ENCODE measurements around the gene ARAP1. TPM values are rescaled to one million over a fixed set of nuclear protein-coding genes. Genes with fewer than 3 reads are reported as not detected.

Gene ARAP1
- total RNA-seq, 4 donors from 2014 or later: 90.3 to 146 (median 122) TPM

DNA sequence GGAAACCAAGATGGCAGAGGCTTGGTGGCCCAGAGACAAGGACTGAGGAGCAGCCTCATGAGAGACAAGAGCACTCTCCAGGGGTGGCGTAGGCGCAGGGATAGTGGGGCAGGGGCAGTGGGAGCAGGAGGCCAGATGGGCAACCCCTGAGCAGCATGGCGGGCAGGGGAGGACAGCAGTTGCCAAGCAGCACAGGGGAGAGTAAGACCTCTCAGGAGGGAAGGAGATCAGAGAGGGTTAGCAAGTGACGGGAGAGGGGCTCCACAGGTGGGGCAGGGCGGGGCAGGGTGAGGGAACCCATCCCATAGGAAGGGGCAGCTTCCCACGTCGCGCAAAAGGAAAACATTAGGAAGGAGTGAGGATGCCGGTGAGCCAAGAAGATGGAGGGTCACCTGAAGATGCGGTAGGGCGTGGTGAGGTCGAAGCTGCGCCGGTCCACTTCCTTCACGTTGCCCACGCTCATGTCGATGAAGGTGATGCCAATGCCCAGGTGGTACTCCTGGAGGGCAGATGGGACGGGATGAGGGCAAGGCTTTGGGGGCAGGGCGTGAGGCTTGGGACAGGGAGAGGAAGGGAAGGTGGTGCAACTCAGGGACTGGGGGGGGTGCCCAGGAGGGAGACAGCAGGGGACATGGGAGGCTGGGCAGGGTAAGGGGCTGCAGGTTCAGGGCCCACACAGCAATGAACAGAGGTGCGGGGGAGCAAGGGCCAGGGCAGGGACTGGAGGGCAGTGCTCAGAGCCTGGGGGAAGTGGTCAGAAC, 42.5 kb downstream of the ARAP1 start:
- no peaks in the 10 kb centered on the region for H3K27me3 ChIP-seq
- intact Hi-C loops (cut with DNase I): no loop called here
- no peak for DNase-seq
- peaks cover 6 to 23% of the 10 kb centered on the region in 2 donors for H3K4me1 ChIP-seq
- H3K36me3 ChIP-seq: peaks cover 45 to 48% of the 10 kb centered on the region in 2 donors
- TF ChIP-seq POLR2A (IDR thresholded peaks at IDR 0.05): no peak
- TF ChIP-seq, protein P1, sequence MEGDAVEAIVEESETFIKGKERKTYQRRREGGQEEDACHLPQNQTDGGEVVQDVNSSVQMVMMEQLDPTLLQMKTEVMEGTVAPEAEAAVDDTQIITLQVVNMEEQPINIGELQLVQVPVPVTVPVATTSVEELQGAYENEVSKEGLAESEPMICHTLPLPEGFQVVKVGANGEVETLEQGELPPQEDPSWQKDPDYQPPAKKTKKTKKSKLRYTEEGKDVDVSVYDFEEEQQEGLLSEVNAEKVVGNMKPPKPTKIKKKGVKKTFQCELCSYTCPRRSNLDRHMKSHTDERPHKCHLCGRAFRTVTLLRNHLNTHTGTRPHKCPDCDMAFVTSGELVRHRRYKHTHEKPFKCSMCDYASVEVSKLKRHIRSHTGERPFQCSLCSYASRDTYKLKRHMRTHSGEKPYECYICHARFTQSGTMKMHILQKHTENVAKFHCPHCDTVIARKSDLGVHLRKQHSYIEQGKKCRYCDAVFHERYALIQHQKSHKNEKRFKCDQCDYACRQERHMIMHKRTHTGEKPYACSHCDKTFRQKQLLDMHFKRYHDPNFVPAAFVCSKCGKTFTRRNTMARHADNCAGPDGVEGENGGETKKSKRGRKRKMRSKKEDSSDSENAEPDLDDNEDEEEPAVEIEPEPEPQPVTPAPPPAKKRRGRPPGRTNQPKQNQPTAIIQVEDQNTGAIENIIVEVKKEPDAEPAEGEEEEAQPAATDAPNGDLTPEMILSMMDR (IDR thresholded peaks at IDR 0.05): no peak
- H3K27ac ChIP-seq: no peak overlapping the region
- no peaks in the 10 kb centered on the region for H3K9me3 ChIP-seq
- H3K4me3 ChIP-seq (replicated peaks in 1 of 3): no peak overlapping the region
- WGBS, 2 donors: 94 to 96% methylated on average over 20 of the region's 20 CpGs

DNA sequence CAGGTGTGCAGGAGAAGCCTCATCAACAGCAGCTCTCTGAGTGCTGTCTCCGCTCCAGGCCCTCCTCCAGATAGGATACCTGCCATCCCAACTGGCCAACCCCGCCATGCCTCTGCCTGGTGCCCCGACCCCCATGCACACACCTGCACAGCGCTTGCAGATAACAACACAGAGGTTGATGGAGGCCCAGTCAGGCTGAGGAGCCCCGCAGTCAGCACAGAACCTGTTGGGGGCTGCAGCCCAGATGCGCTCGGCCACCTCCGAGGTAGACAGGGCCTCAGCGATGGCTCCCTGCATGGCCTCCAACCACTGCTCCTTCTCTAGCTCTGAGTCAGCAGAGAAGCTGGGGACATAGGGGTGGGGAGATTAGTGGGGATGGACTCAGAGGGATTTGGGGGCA, 45.2 kb downstream of the ARAP1 start:
- WGBS, 2 donors: 87 to 97% methylated on average over 4 to 9 of the region's 9 CpGs
- no peak overlapping the region for H3K4me3 ChIP-seq (replicated peaks in 1 of 3)
- peaks cover 17 to 44% of the 10 kb centered on the region in 2 donors for H3K4me1 ChIP-seq
- no peak for DNase-seq
- TF ChIP-seq, protein P1 (IDR thresholded peaks at IDR 0.05): no peak
- no peak for TF ChIP-seq POLR2A (IDR thresholded peaks at IDR 0.05)
- no peaks in the 10 kb centered on the region for H3K9me3 ChIP-seq
- H3K27me3 ChIP-seq: no peaks in the 10 kb centered on the region
- H3K36me3 ChIP-seq: peaks cover 54 to 55% of the 10 kb centered on the region in 2 donors
- intact Hi-C loops (cut with DNase I): no loop called here
- no peak overlapping the region for H3K27ac ChIP-seq

DNA sequence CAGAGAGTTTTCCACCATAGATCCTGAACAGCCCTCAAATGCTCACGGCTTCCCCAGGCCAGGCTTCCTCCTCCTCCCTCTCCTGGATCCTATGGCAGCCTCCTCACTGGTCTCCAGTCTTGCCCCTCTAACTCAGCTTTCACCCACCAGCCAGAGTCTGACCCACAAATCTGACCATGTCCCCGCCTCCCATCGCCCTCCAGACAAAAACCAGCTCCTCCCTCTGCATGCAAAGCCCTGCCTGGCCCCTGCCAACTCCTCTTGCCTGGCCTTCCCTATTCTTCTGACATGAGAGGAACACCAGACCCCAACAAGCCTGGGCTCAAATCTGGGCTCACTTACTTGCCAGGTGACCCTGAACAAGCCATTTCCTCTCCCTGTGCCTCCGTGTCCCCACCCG, 45.6 kb downstream of the ARAP1 start:
- TF ChIP-seq, protein P1 (IDR thresholded peaks at IDR 0.05): no peak
- H3K27ac ChIP-seq: no peak overlapping the region

DNA sequence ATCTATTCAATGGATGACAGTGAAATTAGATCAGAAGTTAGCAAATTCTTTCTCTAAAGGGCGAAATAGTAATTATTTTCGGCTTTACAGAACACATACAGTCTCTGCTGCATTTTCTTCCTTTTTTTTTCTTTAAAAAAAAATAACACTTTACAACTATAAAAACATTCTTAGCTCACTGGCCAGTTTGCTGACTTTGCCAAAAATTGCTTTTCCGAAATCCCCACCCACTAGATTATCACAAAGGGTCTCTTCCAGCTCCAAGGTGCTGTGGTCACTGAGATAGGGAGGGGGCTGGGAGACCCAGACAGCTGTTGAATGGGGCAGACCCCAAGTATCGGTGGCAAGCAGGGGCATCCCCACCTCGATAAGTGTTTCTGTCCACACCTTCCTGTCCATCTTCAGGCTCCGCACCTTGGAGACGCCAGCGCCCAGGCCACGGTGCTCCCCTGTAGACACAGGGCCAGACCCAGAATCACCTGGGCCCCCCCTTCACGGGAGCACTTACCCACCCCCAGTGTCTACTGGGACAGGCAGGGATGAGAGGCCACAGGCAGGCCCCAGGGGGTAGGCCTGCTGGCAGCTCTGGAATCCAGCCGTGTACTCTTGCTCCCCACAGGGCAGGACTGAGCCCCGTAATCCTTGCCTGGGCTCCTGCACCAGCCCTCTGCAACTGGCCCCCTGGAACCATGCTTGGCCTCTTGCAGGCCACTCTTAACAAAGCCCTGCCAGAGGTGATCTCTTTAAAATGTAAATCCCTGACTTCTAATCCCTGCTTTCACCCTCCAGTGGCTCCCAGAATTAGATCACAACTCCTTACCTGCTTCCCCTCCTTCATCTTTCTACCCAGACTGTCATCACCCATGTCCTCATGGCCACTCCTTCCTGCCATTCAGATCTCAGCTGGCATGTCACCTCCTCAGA, 46.5 kb downstream of the ARAP1 start:
- peaks cover 17 to 44% of the 10 kb centered on the region in 2 donors for H3K4me1 ChIP-seq
- intact Hi-C loops (cut with DNase I): no loop called here
- peak overlapping the region in 1 of 3 donors; percentile 6 for H3K27ac ChIP-seq
- H3K27me3 ChIP-seq: no peaks in the 10 kb centered on the region
- H3K4me3 ChIP-seq (replicated peaks in 1 of 3): no peak overlapping the region
- H3K9me3 ChIP-seq: no peaks in the 10 kb centered on the region
- 66 to 81% methylated on average over 9 to 12 of the region's 12 CpGs for WGBS, 2 donors
- TF ChIP-seq POLR2A (IDR thresholded peaks at IDR 0.05): no peak
- TF ChIP-seq, protein P1 (IDR thresholded peaks at IDR 0.05): no peak
- peak in 1 of 2 donors; percentile 45 for DNase-seq
- peaks cover 53 to 62% of the 10 kb centered on the region in 2 donors for H3K36me3 ChIP-seq

More for the DNA sequence above, 45.6 kb downstream of the ARAP1 start:
- peaks cover 54 to 55% of the 10 kb centered on the region in 2 donors for H3K36me3 ChIP-seq
- WGBS, 2 donors: 94 to 95% methylated on average over 5 of the region's 5 CpGs
- H3K4me1 ChIP-seq: peaks cover 17 to 44% of the 10 kb centered on the region in 2 donors
- no peak for DNase-seq
- H3K27me3 ChIP-seq: no peaks in the 10 kb centered on the region
- intact Hi-C loops (cut with DNase I): no loop called here
- no peaks in the 10 kb centered on the region for H3K9me3 ChIP-seq
- H3K4me3 ChIP-seq (replicated peaks in 1 of 3): no peak overlapping the region
